Loucy (cell line): ENCODE results near the gene PCBP2.

Source experiments
- H2AFZ ChIP-seq: fragments of 200-600 bp; sonication (generic); 2 replicates; pipeline ENCODE4 v1.6.0; 2016; ENCODE audit warnings: antibody characterized with exemption, mild to moderate bottlenecking, low read length, moderate library complexity
- H3F3A ChIP-seq: fragments of 200-600 bp; 2 replicates; pipeline ENCODE4 v1.6.0; 2016; ENCODE audit warnings: antibody characterized with exemption, low read depth, mild to moderate bottlenecking
- H3K27me3 ChIP-seq: fragments of 200-600 bp; sonication (generic); 2 replicates; pipeline ENCODE4 v1.6.1; 2014; ENCODE audit warnings: low read length, mild to moderate bottlenecking; ENCODE audit not compliant: insufficient read depth, poor library complexity, severe bottlenecking
- H3K36me3 ChIP-seq: fragments of 200-600 bp; sonication (generic); 2 replicates; pipeline ENCODE4 v1.6.1; 2016; ENCODE audit warnings: low read length; ENCODE audit not compliant: insufficient read depth
- H3K4me1 ChIP-seq: fragments of 200-600 bp; sonication (generic); 2 replicates; pipeline ENCODE4 v1.5.1; 2014; ENCODE audit warnings: low read length, mild to moderate bottlenecking; ENCODE audit not compliant: insufficient read depth, poor library complexity, severe bottlenecking
- H3K4me2 ChIP-seq: fragments of 200-600 bp; sonication (generic); 2 replicates; pipeline ENCODE4 v1.6.0; 2014; ENCODE audit warnings: antibody characterized with exemption, low read length, low read depth, mild to moderate bottlenecking; ENCODE audit not compliant: poor library complexity, severe bottlenecking
- H3K4me3 ChIP-seq: fragments of 200-600 bp; sonication (generic); 2 replicates; pipeline ENCODE4 v1.5.1; 2014; ENCODE audit warnings: low read length, mild to moderate bottlenecking, mixed read lengths; ENCODE audit not compliant: poor library complexity, severe bottlenecking
- H3K79me2 ChIP-seq: fragments of 200-600 bp; sonication (generic); 2 replicates; pipeline ENCODE4 v1.6.1; 2014; ENCODE audit warnings: low read length; ENCODE audit not compliant: insufficient read depth
- H3K9ac ChIP-seq: fragments of 200-600 bp; sonication (generic); 2 replicates; pipeline ENCODE4 v1.6.0; 2014; ENCODE audit warnings: mild to moderate bottlenecking, low read depth, low read length, moderate library complexity; ENCODE audit not compliant: poor library complexity, severe bottlenecking
- H3K9me2 ChIP-seq: fragments of 200-600 bp; sonication (generic); replicated peaks from 2 replicates; pipeline ENCODE4 v1.6.1; 2016; ENCODE audit warnings: low read depth, low read length, mixed read lengths
- H3K9me3 ChIP-seq: fragments of 200-600 bp; sonication (generic); 2 replicates; pipeline ENCODE4 v1.6.1; 2014; ENCODE audit warnings: mild to moderate bottlenecking, antibody characterized with exemption, low read length, low read depth; ENCODE audit not compliant: insufficient read depth
- H4K20me1 ChIP-seq: fragments of 200-600 bp; sonication (generic); 2 replicates; pipeline ENCODE4 v1.6.0; 2014; ENCODE audit warnings: antibody characterized with exemption, low read length, mild to moderate bottlenecking; ENCODE audit not compliant: insufficient read depth, poor library complexity, severe bottlenecking
- EZH2phosphoT487 ChIP-seq: fragments of 200-600 bp; IDR thresholded peaks from 2 replicates; pipeline ENCODE4 v1.6.1; 2018; ENCODE audit warnings: antibody characterized with exemption, mild to moderate bottlenecking, moderate library complexity, borderline replicate concordance
- TF ChIP-seq, protein P1 (sequence below): fragments of 200-600 bp; sonication (generic); conservative IDR thresholded peaks from 2 replicates; pipeline ENCODE4 v1.5.1; 2014; ENCODE audit warnings: mild to moderate bottlenecking, antibody characterized with exemption, low read length

The PCBP2 gene

DNA sequence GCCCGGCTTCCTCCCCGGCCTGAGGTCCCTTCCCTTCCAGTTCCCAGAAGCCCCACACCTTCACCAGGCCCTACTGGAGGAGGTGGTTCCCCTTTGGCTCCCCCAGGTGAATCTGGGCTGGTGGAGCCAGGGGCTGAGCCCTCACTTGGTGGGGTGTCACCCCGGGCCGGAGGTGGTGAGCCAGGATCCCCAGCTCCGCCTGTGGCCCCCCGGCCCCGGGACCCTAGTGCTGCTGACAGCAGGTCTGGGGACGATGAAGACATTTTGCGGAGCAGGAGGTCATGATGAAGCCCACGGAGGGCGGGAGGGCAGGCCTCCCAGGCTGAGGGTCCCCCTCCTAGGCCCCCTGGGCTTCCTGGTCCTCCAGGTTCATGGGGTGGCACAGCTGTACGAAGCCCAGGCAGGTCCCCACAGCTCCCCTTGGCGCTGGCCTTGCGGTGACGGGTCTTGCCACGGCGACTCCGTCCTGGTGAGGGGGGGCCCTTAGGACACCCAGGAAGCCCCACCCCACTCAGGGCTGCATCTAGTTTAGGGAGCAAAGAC, 30.8 kb downstream of the PCBP2 start:
- Histone ChIP-seq H3K4me2 (no peak overlapping the region), H3K27me3 (no peaks in the 10 kb centered on the region), H4K20me1 (peaks cover 55% of the 10 kb centered on the region), H3K9me3 (no peaks in the 10 kb centered on the region), H2AFZ (no peak overlapping the region), H3K4me3 (no peak overlapping the region), H3K9ac (no peak overlapping the region), H3K36me3 (peaks cover 96% of the 10 kb centered on the region), H3K4me1 (no peaks in the 10 kb centered on the region), H3F3A (peaks cover 4% of the 10 kb centered on the region; the same call in 1 of the 2 replicates), H3K79me2 (peaks cover 16% of the 10 kb centered on the region; the same call in 1 of the 2 replicates), H3K9me2 (no peaks in the 10 kb centered on the region)
- TF ChIP-seq EZH2phosphoT487: no peak
- TF ChIP-seq, protein P1, sequence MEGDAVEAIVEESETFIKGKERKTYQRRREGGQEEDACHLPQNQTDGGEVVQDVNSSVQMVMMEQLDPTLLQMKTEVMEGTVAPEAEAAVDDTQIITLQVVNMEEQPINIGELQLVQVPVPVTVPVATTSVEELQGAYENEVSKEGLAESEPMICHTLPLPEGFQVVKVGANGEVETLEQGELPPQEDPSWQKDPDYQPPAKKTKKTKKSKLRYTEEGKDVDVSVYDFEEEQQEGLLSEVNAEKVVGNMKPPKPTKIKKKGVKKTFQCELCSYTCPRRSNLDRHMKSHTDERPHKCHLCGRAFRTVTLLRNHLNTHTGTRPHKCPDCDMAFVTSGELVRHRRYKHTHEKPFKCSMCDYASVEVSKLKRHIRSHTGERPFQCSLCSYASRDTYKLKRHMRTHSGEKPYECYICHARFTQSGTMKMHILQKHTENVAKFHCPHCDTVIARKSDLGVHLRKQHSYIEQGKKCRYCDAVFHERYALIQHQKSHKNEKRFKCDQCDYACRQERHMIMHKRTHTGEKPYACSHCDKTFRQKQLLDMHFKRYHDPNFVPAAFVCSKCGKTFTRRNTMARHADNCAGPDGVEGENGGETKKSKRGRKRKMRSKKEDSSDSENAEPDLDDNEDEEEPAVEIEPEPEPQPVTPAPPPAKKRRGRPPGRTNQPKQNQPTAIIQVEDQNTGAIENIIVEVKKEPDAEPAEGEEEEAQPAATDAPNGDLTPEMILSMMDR: no peak

DNA sequence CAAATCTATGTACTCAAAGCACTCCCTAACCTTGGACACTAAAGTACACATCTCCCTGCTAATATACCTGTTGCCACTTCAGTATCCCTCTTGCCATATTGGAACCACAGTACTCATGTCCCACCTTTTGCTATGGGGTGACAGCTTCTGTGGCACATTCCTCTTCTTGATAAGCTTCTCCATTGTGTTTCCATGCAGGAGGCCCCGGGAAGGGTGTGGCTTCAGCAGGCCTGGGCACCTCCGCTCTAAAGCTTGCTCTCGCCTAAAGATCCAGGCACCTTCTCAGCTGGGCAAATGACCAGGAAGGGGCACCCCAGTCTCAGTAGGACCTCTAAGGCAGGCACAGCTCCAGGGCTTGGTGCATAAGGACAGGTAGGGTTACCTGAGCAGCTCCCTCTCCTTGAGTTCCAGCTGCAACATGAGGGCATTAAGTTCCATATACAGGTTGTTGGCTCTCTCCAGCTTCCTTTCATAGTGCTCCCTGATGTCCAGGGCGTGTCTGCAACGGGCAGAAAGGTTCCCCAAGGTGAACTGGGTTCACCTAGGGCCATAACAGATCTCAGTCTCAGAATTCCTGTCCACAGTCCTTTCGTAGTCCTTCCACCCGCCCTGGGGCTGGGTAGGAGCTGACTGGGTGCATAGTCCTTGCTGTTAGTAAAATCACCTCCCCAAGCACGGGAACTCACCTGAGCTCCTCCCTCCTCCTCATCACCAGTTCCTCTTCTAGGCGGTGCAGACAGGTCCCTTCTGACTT, 31.5 kb downstream of the PCBP2 start:
- no peak overlapping the region for H3K4me2 ChIP-seq
- H3K9me2 ChIP-seq: no peaks in the 10 kb centered on the region
- peaks cover 4% of the 10 kb centered on the region; the same call in 1 of the 2 replicates for H3F3A ChIP-seq
- TF ChIP-seq, protein P1: no peak
- TF ChIP-seq EZH2phosphoT487: no peak
- H3K9ac ChIP-seq: no peak overlapping the region
- H3K27me3 ChIP-seq: no peaks in the 10 kb centered on the region
- H3K9me3 ChIP-seq: no peaks in the 10 kb centered on the region
- H3K36me3 ChIP-seq: peaks cover 94% of the 10 kb centered on the region
- no peak overlapping the region for H3K4me3 ChIP-seq
- no peaks in the 10 kb centered on the region for H3K4me1 ChIP-seq
- peaks cover 10% of the 10 kb centered on the region; the same call in 1 of the 2 replicates for H3K79me2 ChIP-seq
- H2AFZ ChIP-seq: no peak overlapping the region
- peaks cover 48% of the 10 kb centered on the region for H4K20me1 ChIP-seq

DNA sequence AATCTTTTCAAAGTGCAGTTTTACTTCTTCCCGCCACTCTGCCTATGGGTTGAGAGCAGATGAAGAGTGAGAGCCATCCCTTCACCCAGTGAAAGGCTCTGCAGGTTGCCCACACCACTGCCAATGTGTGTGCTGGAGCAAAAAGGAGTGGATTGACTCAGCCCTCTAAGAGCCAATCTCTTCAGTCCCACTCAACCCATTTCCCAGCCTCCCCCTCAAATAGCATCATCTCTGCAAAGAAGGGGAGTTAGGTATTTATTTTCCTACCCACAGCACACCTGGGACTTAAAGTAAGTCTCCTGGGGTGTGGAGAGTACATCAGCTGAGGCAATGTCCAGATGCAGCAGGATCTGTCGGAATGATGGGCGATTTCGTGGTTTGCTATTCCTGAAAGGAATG, 32.1 kb downstream of the PCBP2 start:
- TF ChIP-seq EZH2phosphoT487: no peak
- TF ChIP-seq, protein P1: no peak

More for the DNA sequence above, 32.1 kb downstream of the PCBP2 start:
- Histone ChIP-seq H3K36me3 (peaks cover 88% of the 10 kb centered on the region), H3K27me3 (no peaks in the 10 kb centered on the region), H2AFZ (no peak overlapping the region), H3K9me3 (no peaks in the 10 kb centered on the region), H4K20me1 (peaks cover 42% of the 10 kb centered on the region), H3K79me2 (peaks cover 10% of the 10 kb centered on the region; the same call in 1 of the 2 replicates), H3K4me1 (no peaks in the 10 kb centered on the region), H3K9ac (no peak overlapping the region), H3K4me2 (no peak overlapping the region), H3K4me3 (no peak overlapping the region), H3F3A (peaks cover 4% of the 10 kb centered on the region; the same call in 1 of the 2 replicates), H3K9me2 (no peaks in the 10 kb centered on the region)
